ENCODE results near the gene MBIP. TPM values are rescaled to one million over a fixed set of nuclear protein-coding genes. Genes with fewer than 3 reads are reported as not detected.

Gene MBIP
- total RNA-seq, 4 donors from 2014 or later = 13.4 to 46.5 (median 18.1) TPM

DNA sequence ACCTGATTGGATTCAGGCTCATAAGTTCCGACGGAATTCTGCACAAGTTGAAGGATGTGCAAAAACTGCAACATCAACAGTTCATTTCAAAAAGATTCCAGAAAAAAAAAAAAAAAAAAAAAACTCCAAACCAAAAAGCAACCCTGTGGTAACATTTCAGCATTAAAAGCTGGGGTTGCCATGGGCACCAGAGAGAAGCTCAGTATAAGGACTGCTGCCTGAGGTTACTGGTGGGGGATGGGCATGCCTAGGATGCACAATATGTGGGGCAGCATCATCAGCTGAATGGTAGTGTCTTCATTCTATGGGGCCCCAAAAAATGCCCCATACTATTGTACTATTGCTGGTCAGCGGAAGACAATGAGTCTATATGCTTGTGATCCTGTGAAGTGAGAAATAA is 44.7 kb downstream of the MBIP start:
- TF ChIP-seq, protein P1, sequence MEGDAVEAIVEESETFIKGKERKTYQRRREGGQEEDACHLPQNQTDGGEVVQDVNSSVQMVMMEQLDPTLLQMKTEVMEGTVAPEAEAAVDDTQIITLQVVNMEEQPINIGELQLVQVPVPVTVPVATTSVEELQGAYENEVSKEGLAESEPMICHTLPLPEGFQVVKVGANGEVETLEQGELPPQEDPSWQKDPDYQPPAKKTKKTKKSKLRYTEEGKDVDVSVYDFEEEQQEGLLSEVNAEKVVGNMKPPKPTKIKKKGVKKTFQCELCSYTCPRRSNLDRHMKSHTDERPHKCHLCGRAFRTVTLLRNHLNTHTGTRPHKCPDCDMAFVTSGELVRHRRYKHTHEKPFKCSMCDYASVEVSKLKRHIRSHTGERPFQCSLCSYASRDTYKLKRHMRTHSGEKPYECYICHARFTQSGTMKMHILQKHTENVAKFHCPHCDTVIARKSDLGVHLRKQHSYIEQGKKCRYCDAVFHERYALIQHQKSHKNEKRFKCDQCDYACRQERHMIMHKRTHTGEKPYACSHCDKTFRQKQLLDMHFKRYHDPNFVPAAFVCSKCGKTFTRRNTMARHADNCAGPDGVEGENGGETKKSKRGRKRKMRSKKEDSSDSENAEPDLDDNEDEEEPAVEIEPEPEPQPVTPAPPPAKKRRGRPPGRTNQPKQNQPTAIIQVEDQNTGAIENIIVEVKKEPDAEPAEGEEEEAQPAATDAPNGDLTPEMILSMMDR (IDR thresholded peaks at IDR 0.05; ENCODE audit: low read depth) = no peak

DNA sequence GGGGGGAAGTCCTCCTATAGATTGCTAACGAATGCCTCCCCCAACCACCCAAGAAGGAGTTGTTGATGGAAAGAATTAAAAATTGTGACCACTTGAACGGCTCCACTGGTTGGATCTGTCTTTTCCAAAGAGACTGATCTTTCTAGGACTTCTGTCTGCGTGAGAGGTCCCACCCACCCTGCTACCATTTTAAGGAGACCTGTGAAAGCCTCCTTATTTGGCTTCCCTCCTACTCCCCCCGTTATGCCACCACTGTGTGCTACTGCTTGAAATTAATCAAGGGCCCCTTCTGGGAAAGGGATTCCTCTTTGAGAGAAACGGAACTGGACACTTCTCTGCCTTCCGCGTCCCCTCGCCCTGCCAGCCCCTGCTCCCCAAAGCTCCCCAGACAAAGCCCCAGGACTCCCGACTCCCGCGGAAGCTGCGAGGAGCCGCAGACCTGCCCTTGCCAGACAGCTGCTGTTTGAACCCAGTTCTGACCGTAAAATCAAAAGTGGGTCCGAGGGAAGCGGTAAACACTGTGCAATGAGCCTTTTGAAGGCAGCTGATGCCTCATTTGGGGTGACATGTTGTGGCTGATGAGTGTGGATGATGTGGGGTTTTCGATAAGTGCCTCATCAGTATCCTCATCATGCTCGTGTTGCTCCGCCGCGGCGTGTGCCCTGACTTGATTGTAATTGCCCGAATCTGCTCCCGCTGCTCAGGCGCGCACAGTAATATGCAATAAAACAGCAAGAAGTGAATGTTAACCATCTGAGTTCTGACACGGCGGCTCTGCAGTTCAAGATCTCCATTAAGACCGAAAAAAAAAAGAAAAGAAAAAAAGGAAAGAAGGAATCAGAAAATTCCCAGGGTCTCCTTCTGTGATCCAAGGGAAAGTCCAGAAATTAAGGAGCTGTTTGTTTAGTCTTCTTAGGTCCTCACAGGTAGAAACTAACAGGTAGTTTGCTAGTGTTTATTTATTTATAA is 48.2 kb downstream of the MBIP start:
- TF ChIP-seq, protein P1 (IDR thresholded peaks at IDR 0.05; ENCODE audit: low read depth) = no peak

DNA sequence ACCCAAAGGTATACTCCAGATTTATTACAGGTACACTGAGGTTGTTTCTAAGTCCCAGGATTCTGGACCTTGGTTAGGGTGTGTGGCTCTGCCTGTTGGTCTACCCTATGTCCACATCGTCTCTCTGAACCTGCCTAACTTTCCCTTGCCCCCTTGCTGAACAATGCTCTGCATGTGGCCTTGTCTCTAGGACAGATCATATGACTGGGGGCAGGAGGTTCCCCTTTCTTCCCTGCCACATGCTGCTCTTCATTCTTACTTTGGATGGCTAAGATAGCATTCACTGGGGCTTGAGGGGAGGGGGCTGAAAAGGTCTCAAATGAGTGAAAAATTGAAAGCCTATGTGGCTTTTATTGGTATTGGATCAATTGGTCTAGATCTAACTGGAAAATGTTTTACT is 49.2 kb downstream of the MBIP start:
- TF ChIP-seq, protein P1 (IDR thresholded peaks at IDR 0.05; ENCODE audit: low read depth) = no peak

DNA sequence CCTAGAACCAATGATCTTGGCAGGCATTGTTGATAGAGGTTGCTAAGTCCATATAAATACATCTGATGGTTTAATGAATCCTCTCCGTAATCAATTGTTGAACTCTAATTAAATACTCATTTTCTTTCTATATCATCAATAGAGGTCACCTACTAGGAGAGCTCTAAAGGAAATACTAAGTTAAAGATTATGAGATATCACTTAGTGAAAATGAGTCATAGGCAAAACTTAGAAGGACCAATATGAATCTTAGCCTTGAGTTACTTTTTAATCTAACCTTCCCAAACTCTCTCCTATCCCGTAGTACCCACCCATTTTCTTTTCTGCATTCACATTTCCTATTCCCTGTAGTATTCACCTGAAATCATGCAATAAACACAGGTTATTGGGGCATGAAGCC is 50.2 kb downstream of the MBIP start:
- TF ChIP-seq, protein P1 (IDR thresholded peaks at IDR 0.05; ENCODE audit: low read depth) = no peak

DNA sequence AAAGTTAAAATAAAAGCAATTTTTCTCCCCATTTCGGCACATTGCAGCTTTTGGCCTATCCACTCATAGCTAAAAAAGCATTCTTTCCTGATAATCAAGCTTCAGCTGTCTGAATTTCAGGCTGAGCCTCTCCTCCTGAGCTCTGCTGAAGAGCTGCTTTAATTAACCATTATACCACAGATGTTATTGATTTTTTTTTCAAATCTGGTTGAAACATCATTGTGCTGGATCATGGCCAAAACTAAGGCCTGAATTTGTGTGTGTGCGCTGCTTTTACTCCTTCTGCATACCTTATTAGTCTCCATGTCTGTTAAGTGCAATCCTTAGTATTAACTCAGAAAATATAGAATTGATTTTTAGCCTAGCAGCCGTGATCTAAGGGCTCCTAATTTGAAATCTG is 52.3 kb downstream of the MBIP start:
- TF ChIP-seq, protein P1 (IDR thresholded peaks at IDR 0.05; ENCODE audit: low read depth) = no peak

DNA sequence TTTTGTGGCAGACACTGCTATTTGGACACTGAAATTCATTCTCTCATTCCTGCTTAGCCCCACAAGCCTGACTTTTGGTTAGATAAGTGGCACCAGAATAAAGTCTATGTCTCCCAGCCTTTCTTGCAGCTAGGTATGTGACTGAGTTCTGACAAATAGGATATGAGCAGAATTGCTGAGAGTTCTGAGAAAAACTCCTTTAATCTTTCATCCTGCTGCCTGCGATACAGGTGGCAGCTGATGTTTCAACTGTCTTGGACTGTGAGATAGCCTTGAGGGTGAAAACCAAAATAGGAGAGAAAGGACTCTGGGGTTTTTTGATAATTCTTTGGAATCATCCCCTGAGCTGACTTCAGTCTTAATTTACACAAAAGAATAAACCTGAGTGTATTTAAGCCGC is 55.8 kb downstream of the MBIP start:
- TF ChIP-seq, protein P1 (IDR thresholded peaks at IDR 0.05; ENCODE audit: low read depth) = no peak

DNA sequence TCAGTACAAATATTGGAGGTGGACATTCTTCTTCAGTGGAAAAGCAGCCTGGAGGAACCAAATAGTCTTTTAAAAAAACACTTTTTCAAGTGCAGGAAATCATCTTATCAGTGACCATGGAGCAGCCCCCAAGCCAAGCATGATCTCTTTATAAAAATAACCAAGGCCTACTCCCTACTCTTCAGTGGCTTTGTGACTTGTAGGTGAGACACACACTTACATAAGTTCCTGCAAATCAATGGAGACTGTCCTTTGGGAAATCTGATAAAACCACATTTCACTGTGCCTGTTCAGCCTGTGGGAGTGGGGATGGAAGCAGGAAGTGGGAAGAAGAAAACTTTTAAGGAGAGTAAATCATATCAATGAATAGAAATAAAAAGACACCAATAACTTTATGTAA is 56.3 kb downstream of the MBIP start:
- TF ChIP-seq, protein P1 (IDR thresholded peaks at IDR 0.05; ENCODE audit: low read depth) = no peak
